Mucosa of stomach (tissue), 1 donor: ENCODE measurements around the gene HECTD1.
"Not testable (repeated sequence)": the region's sequence is repeated elsewhere in the genome, so short reads cannot be mapped to it uniquely, and the experiment has no call there.

Experiments used
- H3K27me3 ChIP-seq: one replicate; pipeline ENCODE4 v1.7.0; 2013; ENCODE audit warnings: mild to moderate bottlenecking, low read length; ENCODE audit not compliant: control insufficient read depth, insufficient read depth
- H3K36me3 ChIP-seq: one replicate; pipeline ENCODE4 v1.7.0; 2013; ENCODE audit warnings: low read length; ENCODE audit not compliant: control insufficient read depth, insufficient read depth
- H3K4me1 ChIP-seq: one replicate; pipeline ENCODE4 v1.7.0; 2013; ENCODE audit warnings: mild to moderate bottlenecking, low read length; ENCODE audit not compliant: control insufficient read depth, insufficient read depth
- H3K4me3 ChIP-seq: one replicate; pipeline ENCODE4 v1.7.0; 2013; ENCODE audit warnings: low read length
- H3K9ac ChIP-seq: one replicate; pipeline ENCODE4 v1.7.0; 2013; ENCODE audit warnings: mild to moderate bottlenecking, low read length, moderate library complexity
- H3K9me3 ChIP-seq: one replicate; pipeline ENCODE4 v1.7.0; 2013; ENCODE audit warnings: mild to moderate bottlenecking, low read length, moderate library complexity; ENCODE audit not compliant: control insufficient read depth
- donor health status: Pancreatic carcinoma.

The HECTD1 gene

DNA sequence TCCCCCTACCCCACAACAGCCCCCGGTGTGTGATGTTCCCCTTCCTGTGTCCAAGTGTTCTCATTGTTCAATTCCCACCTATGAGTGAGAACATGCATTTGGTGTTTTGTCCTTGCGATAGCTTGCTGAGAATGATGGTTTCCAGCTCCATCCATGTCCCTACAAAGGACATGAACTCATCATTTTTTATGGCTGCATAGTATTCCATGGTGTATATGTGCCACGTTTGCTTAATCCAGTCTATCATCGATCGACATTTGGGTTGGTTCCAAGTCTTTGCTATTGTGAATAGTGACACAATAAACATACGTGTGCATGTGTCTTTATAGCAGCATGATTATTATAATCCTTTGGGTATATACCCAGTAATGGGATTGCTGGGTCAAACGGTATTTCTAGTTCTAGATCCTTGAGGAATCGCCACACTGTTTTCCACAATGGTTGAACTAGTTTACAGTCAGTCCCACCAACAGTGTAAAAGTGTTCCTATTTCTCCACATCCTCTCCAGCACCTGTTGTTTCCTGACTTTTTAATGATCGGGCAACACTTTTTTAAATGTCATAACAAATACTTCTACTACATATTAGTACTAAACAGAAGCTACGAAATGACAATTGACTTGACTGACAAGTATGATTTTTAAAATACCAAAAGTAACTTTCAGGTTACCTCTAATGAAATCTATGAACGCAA is 3.5 kb downstream of the HECTD1 start:
- H3K4me3 ChIP-seq, H3K36me3 ChIP-seq, H3K9ac ChIP-seq, H3K4me1 ChIP-seq, H3K27me3 ChIP-seq, H3K9me3 ChIP-seq: not testable (repeated sequence)

DNA sequence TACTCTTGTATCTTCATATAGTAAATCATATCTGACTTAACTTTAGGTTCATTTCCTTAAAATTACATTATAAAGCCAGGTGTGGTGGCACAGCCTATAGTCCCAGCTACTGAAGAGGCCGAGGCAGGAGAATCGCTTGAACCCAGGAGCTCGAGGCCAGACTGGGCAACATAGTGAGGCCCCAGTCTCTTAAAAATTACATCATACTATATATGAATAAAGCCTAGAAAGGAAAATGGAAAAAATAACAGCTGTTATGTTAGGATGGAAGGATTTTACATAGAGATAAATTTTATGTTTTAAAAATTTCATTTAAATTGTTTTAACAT is 4.2 kb downstream of the HECTD1 start:
- Histone ChIP-seq H3K4me3 (no peak overlapping the region), H3K27me3 (no peaks in the 10 kb centered on the region), H3K4me1 (no peaks in the 10 kb centered on the region), H3K36me3 (peaks cover 5% of the 10 kb centered on the region), H3K9ac (no peak overlapping the region), H3K9me3 (no peaks in the 10 kb centered on the region)

DNA sequence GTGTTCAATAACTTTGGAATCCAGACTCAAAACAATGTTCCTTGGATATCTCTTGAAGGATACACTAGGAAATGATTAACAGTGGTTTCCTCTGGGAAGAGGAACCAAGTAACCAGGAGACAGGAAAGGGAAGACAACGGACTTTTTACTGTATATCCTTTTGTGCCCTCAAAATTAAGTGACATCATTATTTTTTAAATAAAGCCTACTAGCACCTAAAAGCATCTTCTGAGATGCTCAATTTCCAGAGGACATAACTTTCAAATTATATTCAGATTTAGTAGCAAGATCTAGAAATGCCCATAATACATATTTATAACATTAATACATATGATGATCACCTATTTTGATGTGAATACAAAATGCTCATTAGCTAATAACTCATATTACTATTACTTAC is 6.5 kb downstream of the HECTD1 start:
- Histone ChIP-seq H3K4me1 (no peaks in the 10 kb centered on the region), H3K9me3 (no peaks in the 10 kb centered on the region), H3K36me3 (peaks cover 5% of the 10 kb centered on the region), H3K9ac (no peak overlapping the region), H3K4me3 (no peak overlapping the region), H3K27me3 (no peaks in the 10 kb centered on the region)

DNA sequence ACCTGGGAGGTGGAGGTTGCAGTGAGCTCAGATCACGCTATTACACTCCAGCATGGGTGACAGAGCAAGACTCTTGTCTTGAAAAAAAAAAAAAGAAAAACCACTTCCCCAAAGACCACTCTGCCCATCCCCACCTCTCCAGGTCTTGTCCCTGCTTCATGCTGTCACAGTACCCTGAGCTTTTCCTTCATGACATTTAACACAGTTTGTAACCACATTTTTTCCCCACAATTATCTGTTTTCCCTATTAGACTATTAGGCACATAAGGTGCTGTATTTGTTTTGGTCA is 6.9 kb downstream of the HECTD1 start:
- H3K4me3 ChIP-seq, result no peak overlapping the region
- no peak overlapping the region for H3K9ac ChIP-seq
- H3K4me1 ChIP-seq, result no peaks in the 10 kb centered on the region
- no peaks in the 10 kb centered on the region for H3K9me3 ChIP-seq
- H3K36me3 ChIP-seq, result peaks cover 5% of the 10 kb centered on the region
- H3K27me3 ChIP-seq, result no peaks in the 10 kb centered on the region

DNA sequence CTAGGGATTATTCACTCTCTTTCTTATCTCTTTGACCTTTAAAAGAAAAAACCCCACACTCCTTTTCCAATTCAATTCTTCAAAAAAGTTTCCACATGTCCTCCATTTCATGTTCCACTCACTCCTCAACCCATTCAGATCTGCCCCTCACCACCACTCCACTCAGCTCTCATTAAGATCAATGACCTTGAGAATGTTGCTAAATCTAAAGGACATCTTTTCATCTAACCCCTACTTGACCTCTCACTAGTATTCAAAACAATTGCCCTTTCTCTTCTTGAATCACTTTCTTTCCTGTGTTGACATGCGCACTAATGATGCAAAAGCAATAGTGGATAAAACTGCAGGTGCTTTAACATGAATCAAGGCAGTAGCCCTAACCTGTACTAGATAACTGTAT is 9.9 kb downstream of the HECTD1 start:
- H3K27me3 ChIP-seq, result no peaks in the 10 kb centered on the region
- peaks cover 5% of the 10 kb centered on the region for H3K36me3 ChIP-seq
- H3K4me3 ChIP-seq, result no peak overlapping the region
- H3K9ac ChIP-seq, result no peak overlapping the region
- H3K9me3 ChIP-seq, result no peaks in the 10 kb centered on the region
- H3K4me1 ChIP-seq, result no peaks in the 10 kb centered on the region

DNA sequence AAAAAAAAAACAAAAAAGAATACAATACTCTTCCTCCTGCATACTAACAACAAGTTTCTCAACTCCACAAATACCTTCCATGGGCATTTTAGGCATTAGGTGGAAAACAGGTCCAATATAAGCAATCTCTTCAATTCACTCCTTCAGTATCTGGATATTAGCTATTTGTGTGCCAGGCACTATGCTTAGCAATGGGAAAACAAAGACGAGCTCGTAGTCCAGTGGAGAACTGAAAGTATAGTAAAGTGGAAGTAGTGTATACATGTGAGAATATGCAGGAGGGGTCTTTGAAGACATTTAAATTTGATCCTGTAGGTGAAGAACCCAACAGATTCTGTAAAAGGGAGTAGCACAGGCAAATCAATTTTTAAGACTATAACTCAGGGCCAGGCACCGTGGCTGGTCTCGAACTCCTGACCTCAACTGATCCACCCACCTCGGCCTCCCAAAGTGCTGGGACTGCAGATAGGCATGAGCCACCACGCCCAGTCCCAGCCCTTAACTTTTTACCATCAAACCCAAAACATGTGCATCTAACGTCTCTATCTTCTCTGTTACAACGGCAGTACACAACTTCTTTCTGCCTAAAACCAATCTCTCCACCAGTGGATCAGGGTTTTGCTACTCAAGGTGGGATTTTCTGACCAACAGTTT is 10.6 kb downstream of the HECTD1 start:
- H3K9ac ChIP-seq, result no peak overlapping the region
- H3K4me1 ChIP-seq, result no peaks in the 10 kb centered on the region
- H3K4me3 ChIP-seq, result no peak overlapping the region
- no peaks in the 10 kb centered on the region for H3K9me3 ChIP-seq
- H3K36me3 ChIP-seq, result peaks cover 7% of the 10 kb centered on the region
- H3K27me3 ChIP-seq, result no peaks in the 10 kb centered on the region

DNA sequence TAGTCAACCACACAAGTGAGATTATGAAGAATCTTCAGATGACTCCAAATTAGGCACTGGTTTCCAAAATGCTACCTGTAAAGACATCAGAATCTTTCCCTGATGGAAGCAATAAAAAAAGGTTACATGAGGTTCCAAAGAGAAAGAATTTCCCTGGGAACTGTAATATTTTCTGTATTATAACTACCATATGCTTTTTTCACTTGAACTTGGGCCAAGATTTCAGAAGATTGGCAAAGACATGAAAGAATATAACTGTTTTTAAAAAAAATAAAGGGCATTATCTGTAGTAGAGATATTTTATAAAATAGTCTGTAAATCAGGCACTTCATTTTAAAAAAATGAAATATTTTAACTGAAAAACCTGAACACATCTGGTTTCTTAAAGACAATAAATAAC is 12.9 kb downstream of the HECTD1 start:
- H3K4me3 ChIP-seq, result no peak overlapping the region
- no peaks in the 10 kb centered on the region for H3K4me1 ChIP-seq
- no peaks in the 10 kb centered on the region for H3K27me3 ChIP-seq
- H3K36me3 ChIP-seq, result peaks cover 10% of the 10 kb centered on the region
- no peaks in the 10 kb centered on the region for H3K9me3 ChIP-seq
- H3K9ac ChIP-seq, result no peak overlapping the region

DNA sequence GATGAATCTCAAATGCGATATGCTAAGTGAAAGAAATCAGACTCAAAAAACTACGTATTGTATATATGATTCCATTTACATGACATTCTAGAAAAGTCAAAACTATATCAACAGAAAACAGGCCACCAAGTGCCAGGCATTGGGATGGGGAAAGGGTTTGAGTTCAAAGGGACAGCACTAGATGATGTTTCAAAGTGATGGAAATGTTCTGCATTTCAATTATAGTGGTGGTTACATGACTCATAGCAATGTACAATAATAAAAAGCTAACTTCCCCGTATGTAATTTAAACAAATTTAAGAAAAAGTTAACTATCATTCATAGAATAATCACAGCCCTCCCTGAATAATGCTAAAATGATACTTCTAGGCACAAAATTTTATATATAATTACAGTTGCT is 13.5 kb downstream of the HECTD1 start:
- Histone ChIP-seq H3K4me3 (no peak overlapping the region), H3K27me3 (no peaks in the 10 kb centered on the region), H3K9ac (no peak overlapping the region), H3K36me3 (peaks cover 10% of the 10 kb centered on the region), H3K4me1 (no peaks in the 10 kb centered on the region), H3K9me3 (no peaks in the 10 kb centered on the region)

DNA sequence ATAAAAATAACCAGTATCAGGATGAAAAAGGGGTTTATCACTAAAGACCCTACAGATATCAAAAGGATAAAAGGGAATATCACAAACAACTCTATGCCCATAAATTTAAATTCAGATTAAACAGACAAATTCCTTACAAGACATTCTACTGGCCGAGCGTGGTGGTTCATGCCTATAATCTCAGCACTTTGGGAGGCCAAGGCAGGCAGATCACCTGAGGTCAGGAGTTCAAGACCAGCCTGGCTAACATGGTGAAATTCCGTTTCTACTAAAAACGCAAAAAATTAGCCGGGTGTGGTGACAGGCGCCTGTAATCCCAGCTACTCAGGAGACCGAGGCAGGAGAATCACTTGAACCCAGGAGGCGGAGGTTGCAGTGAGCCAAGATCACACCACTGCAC is 15.0 kb downstream of the HECTD1 start:
- not testable (repeated sequence) for H3K9ac ChIP-seq, H3K4me3 ChIP-seq, H3K4me1 ChIP-seq, H3K9me3 ChIP-seq, H3K27me3 ChIP-seq
- H3K36me3 ChIP-seq, result peaks cover 10% of the 10 kb centered on the region

DNA sequence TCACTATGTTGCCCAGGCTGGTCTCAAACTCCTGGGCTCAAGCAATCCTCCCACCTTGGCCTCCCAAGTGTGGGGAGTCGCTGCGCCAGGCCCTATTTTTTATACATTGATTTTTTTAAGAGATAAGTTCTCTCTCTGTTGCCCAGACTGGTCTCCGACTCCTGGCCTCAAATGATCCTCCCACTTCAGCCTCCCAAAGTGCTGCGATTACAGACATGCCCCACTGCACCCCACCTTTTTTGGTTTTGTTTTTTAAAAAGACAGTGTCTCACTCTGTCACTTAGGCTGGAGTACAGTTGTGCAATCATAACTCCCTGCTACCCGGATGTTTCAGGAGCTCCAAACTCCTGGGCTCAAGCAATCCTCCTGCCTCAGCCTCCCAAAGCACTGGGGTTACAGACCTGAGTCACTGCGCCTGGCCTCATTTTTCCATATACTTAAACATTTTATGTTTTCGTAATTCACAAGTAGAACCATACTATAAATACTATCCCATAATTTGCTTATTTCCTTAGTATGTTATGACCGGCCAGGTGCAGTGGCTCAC is 16.8 kb downstream of the HECTD1 start:
- H3K4me1 ChIP-seq, result no peaks in the 10 kb centered on the region

DNA sequence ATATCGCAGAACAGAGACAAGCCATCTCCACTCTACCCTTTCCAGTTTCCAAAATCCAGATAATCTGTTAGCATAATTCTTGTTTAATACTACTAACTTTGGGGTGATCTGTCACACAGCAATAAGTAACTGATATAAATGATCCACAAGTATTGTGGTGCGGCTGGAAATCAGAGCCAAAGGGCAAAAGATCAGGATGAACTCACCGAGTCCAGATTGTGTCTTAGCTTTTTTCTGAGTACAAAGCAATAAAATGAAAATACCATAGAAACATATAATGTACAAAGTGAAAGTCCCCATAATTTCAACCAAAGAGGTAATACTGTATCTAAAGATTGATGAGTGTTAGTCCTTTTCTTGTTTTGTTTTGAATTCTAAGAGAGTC is 17.4 kb downstream of the HECTD1 start:
- H3K27me3 ChIP-seq, result no peaks in the 10 kb centered on the region
- no peak overlapping the region for H3K4me3 ChIP-seq
- no peaks in the 10 kb centered on the region for H3K9me3 ChIP-seq
- H3K4me1 ChIP-seq, result no peaks in the 10 kb centered on the region
- H3K9ac ChIP-seq, result no peak overlapping the region
- H3K36me3 ChIP-seq, result peaks cover 10% of the 10 kb centered on the region

More for the DNA sequence above, 16.8 kb downstream of the HECTD1 start:
- Histone ChIP-seq H3K9ac (no peak overlapping the region), H3K27me3 (no peaks in the 10 kb centered on the region), H3K36me3 (peaks cover 10% of the 10 kb centered on the region), H3K4me3 (no peak overlapping the region), H3K9me3 (no peaks in the 10 kb centered on the region)

DNA sequence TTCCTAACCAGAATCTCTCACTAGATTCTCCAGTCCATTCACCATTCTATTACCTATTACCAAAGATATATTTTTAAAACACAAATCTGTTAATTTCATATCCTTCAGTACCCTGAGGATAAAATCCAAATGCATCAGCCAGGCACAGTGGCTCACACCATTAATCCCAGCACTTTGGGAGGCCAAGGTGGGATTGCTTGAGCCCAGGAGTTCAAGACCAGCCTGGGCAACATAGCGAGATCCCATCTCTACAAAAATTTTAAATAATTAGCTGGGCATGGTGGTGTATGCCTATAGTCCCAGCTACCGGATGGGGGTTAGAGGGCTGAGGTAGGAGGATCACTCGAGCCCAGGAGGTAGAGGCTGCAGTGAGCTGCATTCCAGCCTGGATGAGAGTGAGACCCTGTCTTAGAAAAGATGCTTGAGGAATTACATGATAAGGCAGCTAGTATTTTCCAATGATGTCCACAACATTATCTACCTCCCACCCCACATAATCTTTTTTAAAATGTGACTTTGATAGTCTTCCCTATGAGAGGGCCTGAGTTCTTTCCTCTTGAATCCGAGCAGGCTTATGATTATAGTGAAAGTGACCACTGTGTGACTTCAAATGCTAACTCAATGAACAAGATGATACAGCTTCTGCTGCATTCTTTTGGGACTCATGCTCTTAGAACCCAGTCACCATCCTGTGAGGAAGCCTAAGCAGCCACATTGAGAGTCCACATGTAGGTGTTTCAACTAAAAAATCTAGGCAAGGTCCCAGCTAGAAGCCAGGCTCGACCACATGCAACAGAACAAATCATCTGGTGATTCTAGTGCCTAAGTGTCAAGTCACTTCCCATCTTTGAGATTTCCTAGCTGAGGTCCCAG is 18.0 kb downstream of the HECTD1 start:
- Histone ChIP-seq H3K9me3 (no peaks in the 10 kb centered on the region), H3K4me1 (no peaks in the 10 kb centered on the region), H3K27me3 (no peaks in the 10 kb centered on the region), H3K9ac (no peak overlapping the region), H3K4me3 (no peak overlapping the region), H3K36me3 (peaks cover 10% of the 10 kb centered on the region)
